HG02870 (cell line): ENCODE results near the gene TNFRSF1A.

Experiments
- ATAC-seq: cut with Tn5 transposase; IDR thresholded peaks from one replicate; pipeline ENCODE4 v1.9.1; 2021; ENCODE audit warnings: mild to moderate bottlenecking, moderate library complexity; ENCODE audit not compliant: unreplicated experiment

Gene TNFRSF1A

GRCh38 chr12:6374786-6375160, 32.9 kb upstream of the TNFRSF1A start:
- ATAC-seq = no peak

- ATAC-seq = no peak
Observed at GRCh38 chr12:6374028-6374785, 32.3 kb upstream of the TNFRSF1A start.

GRCh38 chr12:6373022-6373787, 31.3 kb upstream of the TNFRSF1A start:
- no peak for ATAC-seq

GRCh38 chr12:6372403-6373003, 30.6 kb upstream of the TNFRSF1A start:
- ATAC-seq = no peak

- no peak for ATAC-seq
Observed at GRCh38 chr12:6370994-6371754, 29.3 kb upstream of the TNFRSF1A start.

- ATAC-seq = no peak
Observed at GRCh38 chr12:6370576-6370935, 28.7 kb upstream of the TNFRSF1A start.

- ATAC-seq = no peak
Observed at GRCh38 chr12:6369916-6370575, 28.2 kb upstream of the TNFRSF1A start.

GRCh38 chr12:6368906-6369525, 27.1 kb upstream of the TNFRSF1A start:
- ATAC-seq = no peak

GRCh38 chr12:6367969-6368892, 26.4 kb upstream of the TNFRSF1A start:
- ATAC-seq = no peak

GRCh38 chr12:6367065-6367968, 25.4 kb upstream of the TNFRSF1A start:
- no peak for ATAC-seq

- no peak for ATAC-seq
Observed at GRCh38 chr12:6364044-6364374, 22.1 kb upstream of the TNFRSF1A start.

- no peak for ATAC-seq
Observed at GRCh38 chr12:6363330-6364043, 21.6 kb upstream of the TNFRSF1A start.

- no peak for ATAC-seq
Observed at GRCh38 chr12:6363010-6363329, 21.1 kb upstream of the TNFRSF1A start.

GRCh38 chr12:6362403-6362802, 20.5 kb upstream of the TNFRSF1A start:
- ATAC-seq = no peak

GRCh38 chr12:6361834-6362233, 20.0 kb upstream of the TNFRSF1A start:
- no peak for ATAC-seq

- ATAC-seq = no peak
Observed at GRCh38 chr12:6360578-6361490, 19.0 kb upstream of the TNFRSF1A start.

GRCh38 chr12:6360080-6360571, 18.2 kb upstream of the TNFRSF1A start:
- no peak for ATAC-seq
